DOHH2 (cell line): ENCODE results near the gene GPR152.
A peak's percentile ranks its signal among the peaks of the same experiment; 100 is the strongest.

Source experiments
- H3F3A ChIP-seq: fragments of 200-600 bp; sonication (generic), shearing (Covaris generic); 2 replicates; pipeline ENCODE4 v1.6.0; 2016; ENCODE audit warnings: antibody characterized with exemption, mild to moderate bottlenecking; ENCODE audit not compliant: control insufficient read depth, insufficient read depth
- H3K27ac ChIP-seq: fragments of 200-600 bp; sonication (generic); 2 replicates; pipeline ENCODE4 v1.5.1; 2014; ENCODE audit warnings: low read depth, mild to moderate bottlenecking, low read length, moderate library complexity
- H3K27me3 ChIP-seq: fragments of 200-600 bp; sonication (generic); 2 replicates; pipeline ENCODE4 v1.6.1; 2014; ENCODE audit warnings: mild to moderate bottlenecking, low read length, mixed read lengths; ENCODE audit not compliant: control insufficient read depth
- H3K36me3 ChIP-seq: fragments of 200-600 bp; sonication (generic); 2 replicates; pipeline ENCODE4 v1.6.1; 2014; ENCODE audit warnings: mild to moderate bottlenecking, low read length, moderate library complexity, mixed read lengths; ENCODE audit not compliant: control insufficient read depth
- H3K4me1 ChIP-seq: fragments of 200-600 bp; sonication (generic); 2 replicates; pipeline ENCODE4 v1.6.1; 2014; ENCODE audit warnings: mild to moderate bottlenecking, low read length, mixed read lengths; ENCODE audit not compliant: control insufficient read depth
- H3K4me2 ChIP-seq: fragments of 200-600 bp; sonication (generic); 2 replicates; pipeline ENCODE4 v1.6.0; 2014; ENCODE audit warnings: mild to moderate bottlenecking, low read length, moderate library complexity
- H3K4me3 ChIP-seq: fragments of 200-600 bp; sonication (generic); 2 replicates; pipeline ENCODE4 v1.5.1; 2014; ENCODE audit warnings: mild to moderate bottlenecking, low read length, mixed read lengths
- H3K79me2 ChIP-seq: fragments of 200-600 bp; sonication (generic); 2 replicates; pipeline ENCODE4 v1.6.1; 2014; ENCODE audit warnings: mild to moderate bottlenecking, low read length, mixed read lengths; ENCODE audit not compliant: control insufficient read depth
- H3K9me2 ChIP-seq: fragments of 200-600 bp; sonication (generic); replicated peaks from 2 replicates; pipeline ENCODE4 v1.6.1; 2014; ENCODE audit warnings: mild to moderate bottlenecking, low read length, mixed read lengths; ENCODE audit not compliant: control insufficient read depth
- H3K9me3 ChIP-seq: fragments of 200-600 bp; sonication (generic); 2 replicates; pipeline ENCODE4 v1.6.1; 2014; ENCODE audit warnings: antibody characterized with exemption, low read length, mixed read lengths; ENCODE audit not compliant: control insufficient read depth, insufficient read depth
- H4K20me1 ChIP-seq: fragments of 200-600 bp; sonication (generic); 2 replicates; pipeline ENCODE4 v1.6.0; 2014; ENCODE audit warnings: low read depth, mild to moderate bottlenecking, antibody characterized with exemption, low read length, moderate library complexity; ENCODE audit not compliant: control insufficient read depth, insufficient read depth
- CTCF ChIP-seq: fragments of 200-600 bp; sonication (generic); IDR thresholded peaks from one replicate; pipeline ENCODE4 v1.5.1; 2014; ENCODE audit warnings: antibody characterized with exemption, mild to moderate bottlenecking, low read depth, low read length; ENCODE audit not compliant: poor library complexity, severe bottlenecking
- EZH2phosphoT487 ChIP-seq: fragments of 200-600 bp; sonication (generic); IDR thresholded peaks from 2 replicates; pipeline ENCODE4 v1.6.1; 2017; ENCODE audit warnings: borderline replicate concordance, mild to moderate bottlenecking, antibody characterized with exemption, low read length, moderate library complexity, mixed read lengths

GPR152 gene

GRCh38 chr11:67412495-67413179, 39.9 kb downstream of the GPR152 start:
- H3K27me3 ChIP-seq = peaks cover 6% of the 10 kb centered on the region
- peaks cover 80% of the 10 kb centered on the region for H3K4me1 ChIP-seq
- H3K9me2 ChIP-seq = no peaks in the 10 kb centered on the region
- no peaks in the 10 kb centered on the region for H4K20me1 ChIP-seq
- H3K36me3 ChIP-seq = peaks cover 22% of the 10 kb centered on the region
- H3K27ac ChIP-seq = no peak overlapping the region
- H3K79me2 ChIP-seq = peaks cover 6% of the 10 kb centered on the region; the same call in 1 of the 2 replicates
- no peak overlapping the region for H3K4me3 ChIP-seq
- peak overlapping the region; percentile 27 for H3K4me2 ChIP-seq
- no peaks in the 10 kb centered on the region for H3K9me3 ChIP-seq
- TF ChIP-seq EZH2phosphoT487 (no peak), CTCF (no peak)
- peaks cover 23% of the 10 kb centered on the region for H3F3A ChIP-seq

GRCh38 chr11:67411785-67412152, 40.8 kb downstream of the GPR152 start:
- Histone ChIP-seq H3K9me3 (no peaks in the 10 kb centered on the region), H3K27ac (peak overlapping the region; percentile 27; the same call in 1 of the 2 replicates), H3F3A (peaks cover 23% of the 10 kb centered on the region), H3K36me3 (peaks cover 30% of the 10 kb centered on the region), H3K27me3 (peaks cover 6% of the 10 kb centered on the region), H4K20me1 (no peaks in the 10 kb centered on the region), H3K9me2 (no peaks in the 10 kb centered on the region), H3K4me3 (0 out of 2 replicates have a peak overlapping the region, but pooled peaks have one; percentile 0), H3K79me2 (peaks cover 7% of the 10 kb centered on the region; the same call in 1 of the 2 replicates), H3K4me2 (peak overlapping the region; percentile 27), H3K4me1 (peaks cover 81% of the 10 kb centered on the region)
- TF ChIP-seq CTCF (no peak), EZH2phosphoT487 (no peak)

GRCh38 chr11:67410984-67411784, 41.3 kb downstream of the GPR152 start:
- Histone ChIP-seq H3K36me3 (peaks cover 36% of the 10 kb centered on the region), H3K9me3 (no peaks in the 10 kb centered on the region), H3K9me2 (no peaks in the 10 kb centered on the region), H3K4me1 (peaks cover 81% of the 10 kb centered on the region), H3K4me3 (0 out of 2 replicates have a peak overlapping the region, but pooled peaks have one; percentile 0), H3K79me2 (peaks cover 12% of the 10 kb centered on the region), H3K4me2 (peak overlapping the region; percentile 80), H3K27ac (peak overlapping the region; percentile 27; the same call in 1 of the 2 replicates), H3F3A (peaks cover 23% of the 10 kb centered on the region), H3K27me3 (peaks cover 6% of the 10 kb centered on the region), H4K20me1 (no peaks in the 10 kb centered on the region)
- TF ChIP-seq EZH2phosphoT487 = no peak
